NCI-H774 (cell line): Measurements from ENCODE around the gene PIGQ.

Experiments
- DNase-seq: peaks from one replicate; lab custom pipeline; 2025; lab: John Stamatoyannopoulos, UW

The PIGQ gene

DNA sequence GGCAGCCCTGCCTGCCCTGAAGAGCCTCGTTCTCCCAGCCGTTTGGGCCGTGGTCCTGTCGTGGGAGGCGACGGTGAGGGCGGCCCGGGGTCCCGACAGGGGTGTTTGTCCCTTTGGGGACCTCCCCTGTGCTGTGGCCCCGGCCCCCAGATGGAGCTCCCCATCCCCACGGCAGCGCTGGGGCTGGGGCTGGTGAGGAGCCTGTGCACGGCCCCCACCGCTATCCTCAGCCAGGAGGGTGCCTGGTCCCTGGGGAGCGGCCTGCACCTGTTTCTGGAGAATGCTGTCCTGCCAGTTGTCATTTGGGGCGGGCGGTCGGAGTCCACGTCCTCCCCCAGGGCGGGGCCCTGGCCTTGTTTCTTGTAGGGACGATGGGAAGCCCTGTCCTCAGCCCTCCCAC is 35.6 kb upstream of the PIGQ start:
- DNase-seq, result no peak

DNA sequence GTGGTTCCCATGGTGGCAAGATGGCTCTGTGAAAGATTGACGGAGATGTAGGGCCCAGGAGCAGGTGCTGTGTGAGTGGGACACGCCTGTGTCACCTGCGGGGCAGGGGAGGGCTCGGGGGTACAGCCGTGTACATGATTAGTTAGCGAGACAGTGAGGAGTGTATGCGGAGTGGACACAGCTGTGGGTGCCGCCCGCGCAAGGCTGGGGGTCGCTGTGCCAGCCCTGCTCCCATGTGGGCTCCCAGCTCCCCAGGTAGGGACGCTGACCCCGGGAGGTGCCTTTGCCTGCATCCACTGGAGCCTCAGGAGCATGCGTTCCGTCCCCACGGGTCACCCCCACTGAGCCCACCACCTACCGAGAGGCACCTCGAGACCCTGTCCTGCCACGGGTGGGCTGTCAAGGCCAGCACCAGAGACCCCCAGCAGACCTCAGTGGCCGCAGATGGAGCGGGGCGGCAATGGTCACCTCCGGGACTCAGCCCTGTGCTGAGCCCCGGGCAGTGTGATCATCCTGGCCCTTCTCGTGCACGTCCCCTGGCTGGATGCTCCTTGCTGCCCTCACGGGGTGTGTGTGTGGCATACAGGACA is 34.8 kb upstream of the PIGQ start:
- no peak for DNase-seq

DNA sequence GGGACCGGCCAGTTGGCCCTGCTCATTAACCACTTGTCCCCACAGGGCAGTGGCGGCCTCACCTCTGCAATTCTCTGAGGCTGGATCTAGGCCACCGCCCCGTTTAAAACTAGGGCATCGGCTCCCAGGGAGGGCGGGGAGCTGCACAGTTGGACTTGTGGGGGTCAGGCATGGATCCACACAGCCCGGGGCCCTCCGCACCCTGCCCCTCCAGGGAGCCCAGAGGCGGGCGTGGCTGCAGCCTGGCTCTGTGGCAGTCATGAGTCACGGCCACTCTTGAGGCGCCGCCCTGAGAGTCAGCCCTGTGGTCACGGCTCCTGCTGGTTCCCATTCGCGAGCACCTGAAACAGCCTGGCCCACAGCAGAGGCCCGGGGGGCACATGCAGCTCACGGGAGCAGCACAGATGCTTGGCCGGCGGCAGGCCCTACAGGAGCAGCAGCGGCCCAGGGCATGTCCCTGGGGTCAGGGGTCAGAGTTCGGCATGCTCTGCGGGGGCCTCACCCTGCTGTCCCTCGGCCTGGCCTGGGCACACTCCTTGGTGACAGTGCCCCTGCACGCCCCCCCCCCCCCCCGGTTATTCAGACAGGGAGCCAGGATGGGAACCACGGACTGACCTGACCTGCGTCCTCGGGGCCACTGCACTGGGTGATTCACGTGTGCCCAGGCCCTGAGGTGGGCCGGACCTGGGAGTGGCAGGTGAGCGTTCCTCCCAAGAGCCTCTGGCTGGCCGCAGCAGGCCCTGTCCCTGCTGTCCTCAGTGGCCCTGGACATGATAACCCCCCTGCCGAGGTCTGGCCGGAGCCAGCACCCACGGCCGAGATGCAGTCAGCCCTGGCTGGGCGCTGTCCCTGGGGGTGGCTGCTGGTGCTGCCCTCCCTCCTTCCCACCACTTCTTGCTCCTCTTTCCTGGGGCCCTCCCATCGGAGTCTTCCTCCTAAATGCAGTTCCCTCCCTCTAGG is 34.0 kb upstream of the PIGQ start:
- DNase-seq, result no peak

DNA sequence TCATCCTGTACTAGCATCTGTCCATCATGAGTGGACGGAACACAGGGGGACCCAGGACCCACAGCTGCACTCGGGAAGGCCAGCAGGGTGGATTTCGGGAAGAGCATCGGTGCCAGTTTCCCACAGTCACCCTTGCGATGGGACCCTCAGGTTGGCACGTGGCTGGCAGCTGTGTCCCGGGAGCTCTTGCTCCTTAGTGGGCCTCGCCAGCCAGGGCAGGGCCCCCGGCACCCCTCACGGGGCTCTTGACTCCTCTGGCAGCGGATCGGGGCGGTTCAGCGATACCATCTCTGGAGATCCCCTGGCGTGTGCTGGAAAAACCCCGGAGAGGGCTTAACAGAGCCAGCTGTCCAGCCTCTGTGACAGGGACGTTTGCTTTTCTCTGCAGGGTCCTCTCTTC is 33.0 kb upstream of the PIGQ start:
- no peak for DNase-seq

DNA sequence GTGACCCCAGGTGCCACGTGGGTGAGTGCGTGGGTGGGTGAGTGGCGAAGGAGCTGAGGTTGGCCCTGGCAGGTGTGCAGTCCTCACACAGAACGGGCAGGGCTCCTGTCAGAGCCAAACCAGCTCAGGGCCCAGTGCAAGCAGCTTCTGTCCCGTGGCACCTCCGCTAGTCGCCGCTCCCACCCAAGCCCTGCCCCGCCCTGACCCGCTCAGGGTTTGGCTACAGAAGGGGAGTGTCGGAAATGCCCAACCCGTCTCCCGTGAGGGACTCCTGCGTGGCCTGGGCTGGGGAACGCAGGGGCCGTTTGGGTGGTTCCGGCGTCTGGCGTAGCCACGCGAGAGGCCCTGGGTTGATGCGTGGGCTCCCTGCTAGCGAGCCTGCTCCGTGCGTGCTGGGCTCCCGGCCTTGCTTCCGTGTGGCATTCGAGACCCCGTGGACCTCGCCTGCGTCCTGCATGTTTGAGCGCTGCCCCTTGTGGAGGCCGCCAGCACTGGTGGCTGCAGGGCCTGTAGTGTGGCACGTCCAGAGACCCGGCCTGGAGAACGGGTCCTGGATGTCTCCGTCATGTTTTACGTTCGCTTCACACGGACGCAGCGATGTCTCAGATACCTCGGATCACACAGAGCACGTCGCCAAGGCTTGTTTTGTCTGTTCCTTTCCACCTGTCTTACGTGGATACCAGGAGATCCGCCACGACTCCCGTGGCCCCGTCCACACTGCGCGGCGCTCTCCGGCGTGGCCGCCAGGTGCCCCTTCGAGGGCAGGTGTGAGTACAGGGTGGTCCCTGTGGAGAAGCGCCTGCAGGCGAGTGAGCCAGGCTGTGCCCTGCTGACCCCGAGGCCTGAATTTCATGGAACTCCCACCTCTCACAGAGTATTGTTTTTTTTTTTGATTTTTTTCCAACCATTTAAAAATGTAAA is 32.1 kb upstream of the PIGQ start:
- DNase-seq, result no peak

DNA sequence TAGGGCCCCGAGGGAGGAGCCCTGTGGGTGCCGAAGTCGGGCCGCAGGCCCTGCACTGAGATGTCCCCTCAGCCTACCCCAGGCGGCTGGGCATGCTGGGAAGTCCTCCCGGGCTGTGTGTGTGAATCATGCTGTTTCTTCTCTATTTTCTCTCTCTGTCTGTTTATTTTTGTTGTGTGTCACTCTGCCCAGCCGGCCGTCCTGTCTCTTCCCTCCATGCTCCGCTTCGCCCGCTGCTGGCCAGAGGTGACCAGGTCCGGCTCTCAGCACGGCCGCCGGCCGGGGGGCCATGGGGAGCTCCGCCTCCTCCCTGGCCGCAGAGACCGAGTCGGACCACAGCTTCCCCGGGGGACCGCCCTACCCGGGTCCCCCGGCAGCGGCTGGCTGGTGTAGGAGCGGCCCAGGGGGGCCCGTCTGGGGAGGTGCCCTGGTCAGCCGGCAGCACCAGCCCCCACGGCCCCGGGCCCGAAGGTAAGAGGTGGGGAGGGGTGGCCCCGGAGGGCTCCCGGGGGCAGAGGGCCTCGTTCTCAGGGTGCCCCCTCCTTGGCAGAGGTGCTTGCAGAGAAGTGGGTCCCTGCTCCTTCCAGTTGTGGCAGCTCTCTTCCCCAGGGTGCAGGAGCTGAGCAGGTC is 29.8 kb upstream of the PIGQ start:
- DNase-seq, result no peak

DNA sequence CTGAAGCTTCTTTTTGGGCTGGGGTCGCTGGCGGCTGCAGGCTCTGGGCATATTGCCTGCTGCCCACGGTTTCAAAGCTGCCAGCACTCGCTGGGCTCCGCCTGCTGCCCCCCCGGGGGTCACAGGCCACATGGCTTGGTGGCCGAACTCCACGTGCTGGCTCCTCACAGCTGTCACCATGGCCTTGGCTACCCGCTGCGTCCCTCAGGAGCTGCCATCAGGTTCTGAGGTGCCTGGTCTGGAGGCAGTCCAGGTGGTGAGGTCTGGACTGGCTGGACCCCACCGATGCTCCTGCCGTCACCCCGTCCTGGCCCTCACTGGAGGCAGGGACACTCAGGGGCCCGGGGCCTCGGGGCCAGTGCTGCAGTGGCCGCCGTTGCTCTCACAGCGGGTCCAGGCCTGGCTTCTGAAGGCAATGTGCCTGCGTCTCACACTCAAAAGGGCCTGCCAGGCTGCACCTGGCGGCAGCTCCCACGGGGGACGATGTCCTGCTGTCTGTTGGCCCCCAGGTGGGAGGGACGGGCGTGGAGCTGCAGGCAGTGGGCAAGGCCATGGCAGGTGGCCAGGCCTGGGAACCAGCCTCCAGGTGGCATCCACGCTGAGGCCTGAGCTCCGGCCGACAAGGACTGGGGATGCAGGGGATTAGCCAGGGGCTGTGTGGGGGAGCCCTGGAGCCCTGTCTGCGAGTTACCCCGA is 29.0 kb upstream of the PIGQ start:
- DNase-seq, result no peak

DNA sequence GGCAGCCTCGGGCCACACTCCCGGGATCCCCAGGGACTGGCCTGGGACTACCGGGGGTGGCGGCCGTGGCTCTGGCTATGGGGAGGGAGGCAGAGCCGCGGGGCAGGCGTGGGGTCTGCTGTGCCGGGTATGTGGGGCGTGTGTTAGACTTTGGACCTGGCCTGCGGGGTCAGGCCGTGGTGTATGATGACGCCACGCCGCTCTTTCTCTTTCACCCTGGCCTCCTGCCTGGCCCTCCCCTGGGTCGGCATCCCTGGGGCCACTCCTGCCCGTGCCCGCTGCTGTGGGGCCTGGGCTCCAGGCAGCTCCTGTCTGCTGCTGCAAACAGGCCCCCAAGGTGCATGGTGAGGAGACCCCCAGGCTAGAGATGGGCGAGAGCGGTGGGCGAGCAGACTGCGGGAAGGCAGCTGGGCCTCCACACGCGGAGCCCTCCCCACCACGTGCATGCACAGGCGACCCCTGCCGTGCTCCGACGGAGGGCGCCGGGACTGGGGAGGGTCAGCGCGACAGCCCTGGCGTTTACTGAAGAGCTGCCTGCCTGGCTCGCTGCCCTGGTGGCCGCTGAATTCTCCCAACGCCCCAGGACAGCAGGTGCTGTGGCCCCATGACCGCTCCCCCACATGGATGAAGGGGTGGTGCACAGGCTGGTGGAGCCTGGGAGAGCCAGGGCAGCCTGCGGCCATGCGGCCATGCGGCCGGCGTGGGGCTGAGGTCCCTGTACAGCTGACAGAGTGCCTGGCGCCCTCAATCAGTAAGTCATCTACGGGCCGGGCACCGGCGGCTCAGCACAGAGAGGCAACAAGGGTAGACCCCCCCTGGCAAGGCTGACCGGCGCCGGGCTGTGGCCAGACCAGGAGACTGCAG is 26.2 kb upstream of the PIGQ start:
- no peak for DNase-seq

DNA sequence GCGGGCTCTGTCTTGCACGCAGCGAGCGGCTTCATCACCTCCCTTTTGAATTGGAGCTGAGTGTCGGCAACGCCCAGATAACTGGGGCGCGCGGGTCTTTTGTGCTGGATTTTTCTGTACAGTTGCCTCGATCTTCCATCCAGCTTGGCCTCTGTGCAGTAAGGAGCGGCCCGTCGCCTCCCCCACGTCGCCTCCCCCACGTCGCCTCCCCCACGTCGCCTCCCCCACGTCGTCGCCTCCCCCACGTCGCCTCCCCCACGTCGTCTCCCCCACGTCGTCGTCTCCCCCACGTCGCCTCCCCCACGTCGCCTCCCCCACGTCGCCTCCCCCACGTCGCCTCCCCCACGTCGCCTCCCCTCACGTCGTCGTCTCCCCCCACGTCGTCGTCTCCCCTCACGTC is 25.3 kb upstream of the PIGQ start:
- DNase-seq, result no peak

DNA sequence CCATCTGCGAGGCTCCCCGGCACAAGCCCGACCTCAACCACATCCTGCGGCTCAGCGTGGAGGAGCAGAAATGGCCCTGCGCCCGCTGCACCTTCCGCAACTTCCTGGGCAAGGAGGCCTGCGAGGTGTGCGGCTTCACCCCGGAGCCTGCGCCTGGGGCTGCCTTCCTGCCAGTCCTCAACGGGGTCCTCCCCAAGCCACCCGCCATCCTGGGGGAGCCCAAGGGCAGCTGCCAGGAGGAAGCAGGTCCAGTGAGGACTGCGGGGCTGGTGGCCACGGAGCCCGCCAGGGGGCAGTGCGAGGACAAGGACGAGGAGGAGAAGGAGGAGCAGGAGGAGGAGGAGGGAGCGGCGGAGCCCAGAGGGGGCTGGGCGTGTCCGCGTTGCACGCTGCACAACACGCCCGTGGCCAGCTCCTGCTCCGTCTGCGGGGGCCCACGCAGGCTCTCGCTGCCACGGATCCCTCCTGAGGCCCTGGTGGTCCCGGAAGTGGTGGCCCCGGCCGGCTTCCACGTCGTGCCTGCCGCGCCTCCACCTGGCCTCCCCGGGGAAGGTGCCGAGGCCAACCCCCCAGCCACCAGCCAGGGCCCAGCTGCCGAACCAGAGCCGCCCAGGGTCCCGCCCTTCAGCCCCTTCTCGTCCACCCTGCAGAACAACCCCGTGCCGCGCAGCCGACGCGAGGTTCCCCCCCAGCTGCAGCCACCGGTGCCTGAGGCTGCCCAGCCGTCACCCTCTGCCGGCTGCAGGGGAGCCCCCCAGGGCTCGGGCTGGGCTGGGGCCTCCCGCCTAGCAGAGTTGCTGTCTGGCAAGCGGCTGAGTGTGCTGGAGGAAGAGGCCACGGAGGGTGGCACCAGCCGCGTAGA is 22.6 kb upstream of the PIGQ start:
- DNase-seq, result no peak

DNA sequence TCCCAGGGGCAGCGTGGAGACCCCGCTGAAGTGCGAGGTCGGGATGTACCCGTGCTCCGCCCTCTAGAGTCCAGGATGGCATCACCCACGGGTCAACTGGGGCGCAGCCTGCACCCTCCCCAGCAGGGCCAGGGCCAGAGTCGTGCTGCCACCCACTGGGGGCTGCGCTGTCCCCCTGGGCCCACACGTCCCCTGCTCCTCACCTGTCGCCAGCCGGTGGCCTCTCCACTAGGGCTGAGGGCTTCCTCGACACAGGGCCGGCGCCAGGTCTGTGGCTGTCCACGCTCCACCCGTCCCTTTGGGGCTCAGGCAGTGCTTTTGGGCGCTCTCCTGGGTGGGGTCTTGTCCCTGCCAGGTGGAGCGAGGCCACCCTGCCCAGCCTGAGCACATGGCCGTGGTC is 21.2 kb upstream of the PIGQ start:
- DNase-seq, result no peak

DNA sequence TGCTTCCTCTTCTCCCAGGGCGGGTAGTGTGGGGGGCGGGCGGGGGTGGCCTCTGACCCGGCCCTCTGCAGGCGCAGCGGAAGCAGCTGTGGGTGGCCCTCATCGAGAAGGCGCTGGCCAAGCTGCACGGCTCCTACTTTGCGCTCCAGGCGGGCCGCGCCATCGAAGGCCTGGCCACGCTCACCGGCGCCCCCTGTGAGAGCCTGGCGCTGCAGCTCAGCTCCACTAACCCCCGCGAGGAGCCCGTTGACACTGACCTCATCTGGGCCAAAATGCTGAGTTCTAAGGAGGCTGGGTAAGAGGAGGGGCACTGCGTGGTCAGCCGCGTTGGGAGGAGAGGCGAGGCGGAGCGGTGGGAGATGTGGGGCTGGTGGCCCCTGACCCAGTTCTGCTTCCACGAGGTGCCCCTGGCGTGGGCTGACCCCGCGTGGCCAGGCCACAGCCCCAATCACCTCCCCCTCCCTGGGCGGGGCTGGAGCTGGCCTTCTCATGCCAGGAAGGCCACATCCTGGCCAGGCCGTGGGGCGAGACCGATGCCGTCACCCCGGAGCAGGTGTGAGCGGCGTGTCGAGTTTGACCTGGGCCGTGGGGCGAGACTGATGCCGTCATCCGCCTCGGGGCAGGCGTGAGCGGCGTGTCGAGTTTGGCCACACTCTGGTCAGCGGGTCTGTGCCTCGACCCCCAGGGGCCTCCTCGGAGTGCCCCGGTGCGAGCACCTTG is 20.1 kb upstream of the PIGQ start:
- no peak for DNase-seq

DNA sequence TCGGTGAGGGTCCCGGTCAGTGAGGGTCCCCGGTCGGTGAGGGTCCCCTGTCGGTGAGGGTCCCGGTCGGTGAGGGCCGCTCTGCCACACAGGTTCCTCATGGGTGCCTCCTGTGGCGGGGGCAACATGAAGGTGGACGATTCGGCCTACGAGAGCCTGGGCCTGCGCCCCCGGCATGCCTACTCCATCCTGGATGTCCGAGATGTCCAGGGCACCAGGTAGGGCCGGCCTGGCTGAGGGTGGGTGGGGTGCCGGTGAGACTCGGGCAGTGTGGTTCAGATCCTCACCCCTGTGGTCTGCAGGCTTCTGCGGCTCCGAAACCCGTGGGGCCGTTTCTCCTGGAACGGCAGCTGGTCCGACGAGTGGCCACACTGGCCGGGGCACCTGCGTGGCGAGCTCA is 18.6 kb upstream of the PIGQ start:
- no peak for DNase-seq

DNA sequence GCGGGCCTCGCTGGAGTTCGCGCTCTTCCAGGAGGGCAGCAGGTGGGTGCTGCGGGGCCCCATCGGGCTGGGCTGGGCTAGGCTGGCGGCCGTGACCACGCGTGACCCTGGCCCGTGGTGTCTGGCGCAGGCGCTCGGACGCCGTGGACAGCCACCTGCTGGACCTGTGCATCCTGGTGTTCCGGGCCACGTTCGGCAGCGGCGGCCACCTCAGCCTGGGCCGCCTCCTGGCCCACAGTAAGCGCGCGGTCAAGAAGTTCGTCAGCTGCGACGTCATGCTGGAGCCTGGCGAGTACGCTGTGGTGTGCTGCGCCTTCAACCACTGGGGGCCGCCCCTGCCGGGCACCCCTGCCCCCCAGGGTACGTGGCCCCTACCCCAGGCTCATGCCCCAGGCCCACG is 17.6 kb upstream of the PIGQ start:
- DNase-seq, result no peak

DNA sequence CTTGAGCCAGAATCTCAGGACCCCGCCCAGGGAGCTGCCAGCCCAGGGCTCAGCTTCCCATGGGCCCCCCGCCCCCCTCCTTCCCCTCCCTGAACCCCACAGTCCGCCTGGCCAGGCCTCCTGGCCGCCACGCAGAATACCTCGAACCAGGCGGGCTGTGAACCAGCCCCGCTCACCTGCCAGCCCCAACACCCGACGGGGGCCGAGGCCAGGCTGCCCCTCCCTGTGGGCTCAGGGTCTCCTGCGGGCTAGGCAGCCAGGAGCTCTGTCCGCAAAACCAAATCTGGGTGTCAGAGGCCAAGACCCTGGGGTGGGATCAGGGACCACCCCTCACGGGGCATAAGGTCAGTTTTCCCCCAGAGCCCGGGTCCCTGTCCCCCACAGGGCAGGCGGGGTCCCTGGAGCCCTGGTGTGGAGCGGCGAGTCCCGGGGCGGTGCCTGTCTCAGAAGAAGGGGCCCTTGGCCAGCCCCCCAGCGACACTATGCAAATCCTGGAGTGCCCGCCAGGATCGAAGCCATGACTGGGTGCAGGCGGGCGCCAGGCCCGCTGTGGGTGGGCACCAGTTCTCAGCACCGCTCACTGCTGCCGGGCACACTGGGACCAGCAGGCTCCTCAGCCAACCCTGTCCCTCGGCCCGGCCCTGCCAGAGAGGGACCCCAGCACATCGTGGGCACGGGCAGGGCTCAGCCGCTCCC is 16.0 kb upstream of the PIGQ start:
- no peak for DNase-seq

DNA sequence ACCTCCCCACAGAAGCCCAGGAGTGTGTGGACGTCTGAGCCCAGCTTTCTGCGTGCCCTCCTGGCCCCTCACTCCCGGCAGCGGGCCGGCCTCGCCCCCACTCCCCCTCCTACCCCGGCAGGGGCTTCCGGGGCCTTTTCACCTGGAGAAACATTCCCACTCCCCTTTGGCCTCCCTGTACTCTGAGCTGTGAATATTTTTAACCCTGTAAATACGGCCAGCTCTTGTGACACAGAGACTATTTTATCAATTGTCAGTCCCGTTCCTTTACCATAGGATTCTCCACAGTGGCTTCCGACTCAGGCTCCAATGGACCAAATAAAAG is 15.5 kb upstream of the PIGQ start:
- no peak for DNase-seq

DNA sequence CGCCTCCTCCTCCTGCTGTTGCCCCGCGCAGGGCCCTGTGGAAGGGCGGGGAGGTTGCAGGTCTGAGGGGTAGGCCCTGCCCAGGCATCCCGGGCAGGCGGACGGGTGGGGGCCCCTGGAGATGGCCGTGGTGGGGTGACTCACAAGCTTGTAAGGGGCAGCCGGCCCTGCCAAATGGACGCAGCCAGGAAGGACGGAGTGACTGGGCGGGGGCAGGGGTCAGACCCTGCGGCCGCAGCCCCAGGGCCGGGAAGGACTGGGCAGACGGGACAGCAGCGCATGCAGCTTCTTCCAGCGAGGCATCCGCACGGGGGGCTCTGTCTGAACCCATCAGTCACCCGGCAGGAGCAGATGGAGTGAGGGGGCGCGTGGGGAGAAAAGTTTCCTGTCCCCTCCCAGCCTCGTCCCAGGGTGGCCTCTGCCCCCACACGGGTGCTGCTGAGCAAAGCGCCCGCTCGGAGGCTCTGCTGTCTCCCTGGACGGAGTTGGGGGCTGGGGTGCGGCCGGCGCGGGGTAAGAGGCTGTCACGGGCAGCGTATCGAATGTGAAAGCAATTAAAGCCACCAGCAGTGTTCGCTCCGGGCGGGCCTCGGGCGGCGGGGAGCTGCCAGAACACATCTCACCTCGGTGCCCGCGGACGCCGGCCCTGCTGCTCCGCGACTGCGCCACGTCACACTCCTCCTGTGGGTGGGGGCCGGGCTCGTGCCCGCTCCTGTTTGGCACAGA is 15.0 kb upstream of the PIGQ start:
- no peak for DNase-seq
